ENCODE measurements around the gene TMEM9B. TPM values are rescaled to one million over a fixed set of nuclear protein-coding genes. Genes with fewer than 3 reads are reported as not detected.
"Not testable (repeated sequence)": the region's sequence is repeated elsewhere in the genome, so short reads cannot be mapped to it uniquely, and the experiment has no call there.

The TMEM9B gene
- total and polyA plus RNA-seq, 2 donors = 27.3 to 30.0 TPM

- no peak for DNase-seq (ENCODE audit: extremely low spot score)
- no peak overlapping the region for H3K27ac ChIP-seq (ENCODE audit: low read depth)
- H3K4me3 ChIP-seq (ENCODE audit: low read depth, low read length) = no peak overlapping the region
- 67% methylated on average over 2 of the region's 2 CpGs for WGBS
- no peaks in the 10 kb centered on the region for H3K36me3 ChIP-seq (ENCODE audit: insufficient read depth)
- no peaks in the 10 kb centered on the region for H3K4me1 ChIP-seq (ENCODE audit: insufficient read depth)
Observed at GRCh38 chr11:8961401-8961800, 2.8 kb downstream of the TMEM9B start.

GRCh38 chr11:8959546-8960166 is 4.6 kb downstream of the TMEM9B start:
- no peaks in the 10 kb centered on the region for H3K4me1 ChIP-seq (ENCODE audit: insufficient read depth)
- H3K27ac ChIP-seq (ENCODE audit: low read depth) = no peak overlapping the region
- DNase-seq (ENCODE audit: extremely low spot score) = peak; percentile 28
- 19% methylated on average over 2 of the region's 2 CpGs for WGBS
- no peak overlapping the region for H3K4me3 ChIP-seq (ENCODE audit: low read depth, low read length)
- H3K36me3 ChIP-seq (ENCODE audit: insufficient read depth) = peaks cover 4% of the 10 kb centered on the region

GRCh38 chr11:8956860-8957259 is 7.4 kb downstream of the TMEM9B start:
- 90% methylated on average over 4 of the region's 4 CpGs for WGBS
- H3K4me1 ChIP-seq (ENCODE audit: insufficient read depth) = no peaks in the 10 kb centered on the region
- H3K36me3 ChIP-seq (ENCODE audit: insufficient read depth) = peaks cover 4% of the 10 kb centered on the region

GRCh38 chr11:8948886-8949285 is 15.4 kb downstream of the TMEM9B start:
- WGBS = 72% methylated on average over 3 of the region's 3 CpGs
- Histone ChIP-seq H3K4me1 (ENCODE audit: insufficient read depth) (no peaks in the 10 kb centered on the region), H3K27ac (ENCODE audit: low read depth) (no peak overlapping the region), H3K36me3 (ENCODE audit: insufficient read depth) (peaks cover 4% of the 10 kb centered on the region), H3K4me3 (ENCODE audit: low read depth, low read length) (no peak overlapping the region)
- no peak for DNase-seq (ENCODE audit: extremely low spot score)

More at GRCh38 chr11:8956860-8957259, 7.4 kb downstream of the TMEM9B start:
- H3K4me3 ChIP-seq (ENCODE audit: low read depth, low read length) = no peak overlapping the region
- no peak overlapping the region for H3K27ac ChIP-seq (ENCODE audit: low read depth)
- no peak for DNase-seq (ENCODE audit: extremely low spot score)

- H3K4me1 ChIP-seq (ENCODE audit: insufficient read depth) = no peaks in the 10 kb centered on the region
- no peak for DNase-seq (ENCODE audit: extremely low spot score)
- WGBS = 59% methylated on average over 4 of the region's 4 CpGs
- no peak overlapping the region for H3K4me3 ChIP-seq (ENCODE audit: low read depth, low read length)
- peaks cover 4% of the 10 kb centered on the region for H3K36me3 ChIP-seq (ENCODE audit: insufficient read depth)
- H3K27ac ChIP-seq (ENCODE audit: low read depth) = no peak overlapping the region
Observed at GRCh38 chr11:8947230-8947943, 16.9 kb downstream of the TMEM9B start.

- no peak within 1 kb of the TSS for H3K27ac ChIP-seq (ENCODE audit: low read depth)
- peaks cover 4% of the 10 kb centered on the region for H3K36me3 ChIP-seq (ENCODE audit: insufficient read depth)
- WGBS = 73% methylated on average over 5 of the region's 5 CpGs
- no peak for DNase-seq (ENCODE audit: extremely low spot score)
- H3K4me3 ChIP-seq (ENCODE audit: low read depth, low read length) = no peak within 1 kb of the TSS
- H3K4me1 ChIP-seq (ENCODE audit: insufficient read depth) = no peaks in the 10 kb centered on the region
Observed at GRCh38 chr11:8942518-8943066, 21.6 kb downstream of the TMEM9B start, which contains the start of gene ASCL3. Gene ASCL3, minus strand, starts transcription at chr11:8943016. Its CDS starts 4,855 bp downstream, at chr11:8938161.

GRCh38 chr11:8941341-8942103 is 22.7 kb downstream of the TMEM9B start:
- Histone ChIP-seq H3K4me3 (ENCODE audit: low read depth, low read length) (no peak overlapping the region), H3K27ac (ENCODE audit: low read depth) (no peak overlapping the region), H3K4me1 (ENCODE audit: insufficient read depth) (no peaks in the 10 kb centered on the region), H3K36me3 (ENCODE audit: insufficient read depth) (no peaks in the 10 kb centered on the region)
- WGBS = 62% methylated on average over 8 of the region's 8 CpGs
- DNase-seq (ENCODE audit: extremely low spot score) = no peak

GRCh38 chr11:8937659-8938058 is 26.6 kb downstream of the TMEM9B start:
- no peak for DNase-seq (ENCODE audit: extremely low spot score)
- Histone ChIP-seq H3K36me3 (ENCODE audit: insufficient read depth) (no peaks in the 10 kb centered on the region), H3K27ac (ENCODE audit: low read depth) (no peak overlapping the region), H3K4me1 (ENCODE audit: insufficient read depth) (no peaks in the 10 kb centered on the region), H3K4me3 (ENCODE audit: low read depth, low read length) (no peak overlapping the region)
- 91% methylated on average over 14 of the region's 14 CpGs for WGBS

- no peaks in the 10 kb centered on the region for H3K36me3 ChIP-seq (ENCODE audit: insufficient read depth)
- 86% methylated on average over 10 of the region's 10 CpGs for WGBS
- no peaks in the 10 kb centered on the region for H3K4me1 ChIP-seq (ENCODE audit: insufficient read depth)
- H3K27ac ChIP-seq (ENCODE audit: low read depth) = no peak overlapping the region
- no peak for DNase-seq (ENCODE audit: extremely low spot score)
- no peak overlapping the region for H3K4me3 ChIP-seq (ENCODE audit: low read depth, low read length)
Observed at GRCh38 chr11:8937159-8937558, 27.1 kb downstream of the TMEM9B start.

GRCh38 chr11:8935789-8936188 is 28.5 kb downstream of the TMEM9B start:
- 97% methylated on average over 2 of the region's 2 CpGs for WGBS
- not testable (repeated sequence) for DNase-seq (ENCODE audit: extremely low spot score); H3K4me1 ChIP-seq (ENCODE audit: insufficient read depth); H3K36me3 ChIP-seq (ENCODE audit: insufficient read depth); H3K4me3 ChIP-seq (ENCODE audit: low read depth, low read length); H3K27ac ChIP-seq (ENCODE audit: low read depth)

- Histone ChIP-seq H3K4me3 (ENCODE audit: low read depth, low read length) (no peak overlapping the region), H3K4me1 (ENCODE audit: insufficient read depth) (no peaks in the 10 kb centered on the region), H3K27ac (ENCODE audit: low read depth) (no peak overlapping the region), H3K36me3 (ENCODE audit: insufficient read depth) (no peaks in the 10 kb centered on the region)
- WGBS = 29% methylated on average over 14 of the region's 14 CpGs
- no peak for DNase-seq (ENCODE audit: extremely low spot score)
Observed at GRCh38 chr11:8934742-8935488, 29.3 kb downstream of the TMEM9B start.

GRCh38 chr11:8933931-8934330 is 30.3 kb downstream of the TMEM9B start:
- no peak for DNase-seq (ENCODE audit: extremely low spot score)
- no peak overlapping the region for H3K4me3 ChIP-seq (ENCODE audit: low read depth, low read length)
- WGBS = 96% methylated on average over 6 of the region's 6 CpGs
- no peaks in the 10 kb centered on the region for H3K36me3 ChIP-seq (ENCODE audit: insufficient read depth)
- no peak overlapping the region for H3K27ac ChIP-seq (ENCODE audit: low read depth)
- no peaks in the 10 kb centered on the region for H3K4me1 ChIP-seq (ENCODE audit: insufficient read depth)

GRCh38 chr11:8932564-8933180 is 31.6 kb downstream of the TMEM9B start, which contains the start of gene C11orf16:
Gene C11orf16, minus strand, starts transcription at chr11:8932947. Its CDS starts 639 bp downstream, at chr11:8932308.
- H3K4me3 ChIP-seq (ENCODE audit: low read depth, low read length) = no peak within 1 kb of the TSS
- no peaks in the 10 kb centered on the region for H3K4me1 ChIP-seq (ENCODE audit: insufficient read depth)
- no peak within 1 kb of the TSS for H3K27ac ChIP-seq (ENCODE audit: low read depth)
- H3K36me3 ChIP-seq (ENCODE audit: insufficient read depth) = no peaks in the 10 kb centered on the region
- whole genome bisulfite sequencing = 76% methylated on average over 12 of the region's 12 CpGs
- DNase-seq (ENCODE audit: extremely low spot score) = no peak

Measured in urinary bladder (tissue), 4 donors.